ENCODE results near the gene ZNF697.
A peak's percentile ranks its signal among the peaks of the same experiment; 100 is the strongest.
"Not testable (repeated sequence)": the region's sequence is repeated elsewhere in the genome, so short reads cannot be mapped to it uniquely, and the experiment has no call there.

The ZNF697 gene

GRCh38 chr1:119626841-119627240 is 21.2 kb downstream of the ZNF697 start:
- no peak for DNase-seq

DNA sequence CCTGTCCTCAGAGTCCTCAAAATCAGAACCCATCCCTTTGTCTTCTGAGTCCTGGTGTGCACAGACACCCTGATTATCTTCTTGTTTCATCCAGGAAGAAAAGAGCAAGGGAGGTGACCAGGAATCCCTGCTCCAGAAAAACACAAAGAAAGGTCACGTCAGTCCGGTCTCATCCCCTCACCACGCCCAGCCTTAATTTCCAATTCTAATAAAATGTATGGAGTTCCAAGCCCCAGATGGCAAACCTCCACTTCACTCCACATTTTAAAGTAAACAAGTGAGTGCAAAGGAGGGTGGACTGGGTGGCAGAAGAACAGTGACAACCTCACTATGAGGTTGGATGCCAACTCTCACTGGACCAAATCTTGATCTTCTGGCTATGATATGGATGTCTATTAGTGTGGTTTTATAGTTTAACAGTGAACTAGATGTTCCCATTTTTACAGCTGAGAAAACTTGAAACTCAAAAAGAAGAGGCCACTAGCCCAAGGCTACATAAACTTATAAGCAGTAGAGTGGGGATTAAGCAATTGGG is 22.0 kb downstream of the ZNF697 start:
- no peak for DNase-seq

GRCh38 chr1:119623678-119624077 is 24.4 kb downstream of the ZNF697 start:
- DNase-seq, result no peak

- DNase-seq, result no peak
Measured at GRCh38 chr1:119623193-119623515, 24.9 kb downstream of the ZNF697 start.

DNA sequence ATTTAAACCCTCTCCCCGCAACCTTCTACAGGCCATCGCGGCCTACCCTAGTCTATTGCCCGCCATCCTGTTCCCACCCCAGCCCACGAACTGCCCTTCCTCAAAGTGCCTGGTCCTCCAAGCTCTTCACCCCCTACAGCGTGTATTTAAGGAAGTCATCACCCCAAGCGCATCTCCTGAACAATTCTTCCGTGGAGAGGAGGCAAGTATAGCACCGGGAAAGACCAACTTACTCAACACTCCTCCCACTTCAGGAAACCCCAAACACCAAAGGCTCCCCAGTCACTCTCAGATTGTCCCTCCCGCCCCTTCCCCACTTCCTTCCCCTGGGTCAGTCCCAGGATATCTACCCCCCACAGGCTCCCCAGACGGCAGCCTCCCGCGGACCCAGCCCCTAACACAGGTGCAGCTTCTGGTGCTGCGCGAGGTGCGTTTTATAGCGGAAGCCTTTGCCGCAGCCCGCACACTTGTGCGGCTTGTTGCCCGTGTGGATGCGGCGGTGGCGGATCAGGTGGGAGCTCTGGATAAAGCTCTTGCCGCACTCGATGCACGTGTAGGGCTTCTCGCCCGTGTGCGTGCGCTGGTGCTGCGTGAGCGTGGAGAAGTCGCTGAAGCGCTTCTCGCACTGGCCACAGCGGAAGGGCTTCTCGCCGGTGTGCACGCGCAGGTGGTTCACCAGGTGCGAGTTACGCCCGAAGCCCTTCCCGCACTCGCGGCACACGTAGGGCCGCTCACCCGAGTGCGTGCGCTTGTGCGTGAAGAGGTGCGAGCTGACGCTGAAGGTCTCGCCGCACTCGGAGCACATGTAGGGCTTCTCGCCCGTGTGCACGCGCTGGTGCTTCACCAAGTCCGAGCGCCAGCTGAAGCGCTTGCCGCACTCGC is 25.5 kb downstream of the ZNF697 start:
- DNase-seq, result no peak

DNA sequence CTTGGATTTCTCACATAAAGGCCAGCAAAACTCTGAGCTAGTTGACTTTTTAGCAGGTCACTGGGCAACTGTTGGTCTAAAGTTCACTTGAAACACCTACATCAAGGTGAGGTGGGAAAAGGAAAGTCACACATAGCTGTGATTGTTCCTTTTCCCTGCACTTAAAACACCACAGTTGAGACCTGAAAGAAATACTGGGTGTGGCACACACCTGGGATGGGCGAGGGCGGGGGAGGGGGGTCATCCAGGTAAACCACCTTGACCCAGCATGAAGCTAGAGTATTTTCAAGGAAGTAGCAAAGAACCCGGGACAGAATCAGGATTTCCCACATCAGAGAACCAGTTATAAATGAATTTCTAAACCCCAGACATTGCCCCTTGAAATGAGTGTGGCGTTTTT is 26.4 kb downstream of the ZNF697 start:
- DNase-seq, result no peak

- no peak for DNase-seq
Measured at GRCh38 chr1:119617751-119618691, 30.0 kb downstream of the ZNF697 start.

- DNase-seq, result not testable (repeated sequence)
Measured at GRCh38 chr1:119616748-119617147, 31.3 kb downstream of the ZNF697 start.

DNA sequence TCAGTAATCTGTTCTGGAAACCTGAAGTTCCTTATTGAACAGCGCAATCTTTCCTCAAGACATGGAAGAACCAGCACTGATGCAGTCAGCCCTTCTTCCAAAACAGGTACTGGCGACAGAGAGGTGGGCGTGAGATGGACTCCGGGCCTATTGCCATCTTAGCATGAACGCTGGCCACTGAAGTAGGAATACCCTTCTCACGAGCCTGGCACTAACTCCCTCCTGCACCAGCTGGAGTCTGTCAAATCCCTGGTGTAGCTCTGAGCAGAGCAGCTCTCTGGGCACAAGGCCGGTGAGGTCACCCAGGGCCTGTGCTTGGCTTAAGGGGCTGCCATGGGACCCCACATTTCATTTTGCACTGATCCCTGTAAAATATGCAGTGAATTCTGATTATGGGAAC is 33.0 kb downstream of the ZNF697 start:
- DNase-seq, result not testable (repeated sequence)

- DNase-seq, result peak; percentile 87
Measured at GRCh38 chr1:119613769-119614720, 34.0 kb downstream of the ZNF697 start.

- peak; percentile 41 for DNase-seq
Measured at GRCh38 chr1:119611701-119612113, 36.4 kb downstream of the ZNF697 start.

DNA sequence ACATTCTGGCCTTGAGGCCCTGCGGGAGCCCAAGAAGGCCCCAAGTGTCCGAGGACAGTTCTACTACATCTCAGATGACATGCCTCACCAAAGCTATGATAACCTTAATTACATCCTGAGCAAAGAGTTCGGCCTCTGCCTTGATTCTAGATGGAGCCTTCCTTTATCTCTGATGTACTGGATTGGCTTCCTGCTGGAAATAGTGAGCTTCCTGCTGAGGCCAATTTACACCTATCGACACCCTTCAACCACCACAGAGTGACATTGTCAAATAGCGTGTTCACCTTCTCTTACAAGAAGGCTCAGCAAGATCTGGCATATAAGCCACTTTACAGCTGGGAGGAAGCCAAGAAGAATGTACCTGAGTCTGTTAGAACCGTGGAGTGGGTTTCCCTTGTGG is 39.2 kb downstream of the ZNF697 start:
- not testable (repeated sequence) for DNase-seq

GRCh38 chr1:119607087-119607807 is 40.8 kb downstream of the ZNF697 start:
- DNase-seq, result not testable (repeated sequence)

DNA sequence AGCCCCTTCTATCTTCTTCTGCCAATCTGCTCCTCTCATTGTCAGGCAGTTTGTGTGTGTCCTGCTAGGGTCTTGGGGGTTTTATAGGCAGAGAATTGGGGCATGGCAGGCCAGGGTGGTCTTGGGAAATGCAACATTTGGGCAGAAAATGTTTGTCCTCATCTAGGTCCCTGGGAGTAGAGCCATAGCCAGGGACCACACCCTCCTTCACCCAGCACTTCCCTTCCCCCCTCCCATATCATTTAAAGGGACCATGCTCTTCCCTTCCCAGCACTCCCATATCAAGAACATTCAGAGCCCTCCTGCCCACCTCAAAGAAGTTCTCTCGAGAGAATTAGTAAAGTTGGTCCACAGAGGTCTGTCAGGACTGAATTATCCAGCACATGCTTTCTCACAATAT is 41.7 kb downstream of the ZNF697 start:
- DNase-seq, result no peak

GRCh38 chr1:119605686-119606085 is 42.4 kb downstream of the ZNF697 start:
- DNase-seq, result no peak

- not testable (repeated sequence) for DNase-seq
Measured at GRCh38 chr1:119605080-119605479, 43.0 kb downstream of the ZNF697 start.

- no peak for DNase-seq
Measured at GRCh38 chr1:119603695-119604094, 44.4 kb downstream of the ZNF697 start.

DNA sequence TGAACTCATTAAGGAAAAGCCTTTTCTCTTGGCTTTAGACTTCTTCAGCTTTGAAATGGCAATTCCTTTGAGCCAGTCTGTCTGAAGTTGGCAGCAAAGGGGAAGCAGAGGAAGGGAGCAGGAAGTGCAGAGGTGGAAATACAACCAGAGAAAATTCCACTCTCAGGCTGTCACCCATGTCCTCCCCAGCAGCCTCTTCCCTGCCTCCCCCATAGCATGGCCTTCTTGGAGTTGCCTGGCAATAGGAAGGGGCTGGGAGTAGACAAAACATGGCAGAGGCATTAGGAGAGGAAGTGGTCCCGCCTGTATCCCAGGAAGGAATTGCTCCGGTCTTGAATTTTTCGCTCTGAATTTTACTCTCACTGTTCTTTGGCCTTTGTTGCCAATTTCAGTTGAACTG is 44.8 kb downstream of the ZNF697 start:
- DNase-seq, result not testable (repeated sequence)

GRCh38 chr1:119602789-119603188 is 45.3 kb downstream of the ZNF697 start:
- not testable (repeated sequence) for DNase-seq

- no peak for DNase-seq
Measured at GRCh38 chr1:119602169-119602568, 45.9 kb downstream of the ZNF697 start.

DNA sequence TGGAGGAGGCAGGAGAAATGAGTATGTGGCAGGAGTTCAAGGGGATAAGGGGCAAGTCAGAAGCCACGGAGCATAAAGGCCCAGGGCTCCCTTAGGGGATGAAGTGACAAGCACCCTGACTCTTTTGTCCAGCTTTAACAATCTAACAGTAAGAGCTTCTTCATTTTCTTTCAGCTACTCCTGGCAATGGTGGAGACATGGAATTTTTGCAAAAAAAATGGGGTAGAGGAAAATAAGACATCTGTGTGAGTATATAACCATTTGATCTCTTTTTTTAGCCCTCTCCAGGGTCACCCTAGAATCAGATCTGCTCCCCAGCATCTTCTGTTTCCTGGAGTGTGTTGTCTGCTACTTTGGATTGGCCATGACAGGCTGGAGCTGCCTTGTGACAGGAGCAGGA is 47.1 kb downstream of the ZNF697 start:
- no peak for DNase-seq

- DNase-seq, result no peak
Measured at GRCh38 chr1:119600561-119600960, 47.5 kb downstream of the ZNF697 start.
